ENCODE measurements around the gene CST8.
A peak's percentile ranks its signal among the peaks of the same experiment; 100 is the strongest.

CST8 gene

GRCh38 chr20:23492292-23492691, 1.4 kb downstream of the CST8 start:
- TF ChIP-seq CTCF (IDR thresholded peaks at IDR 0.05; ENCODE audit: insufficient read depth, low read depth, low read length, missing control alignments): no peak
- H3K4me3 ChIP-seq (ENCODE audit: low read length): no peak overlapping the region
- no peak for DNase-seq (ENCODE audit: low read depth)

GRCh38 chr20:23493172-23493772, 2.4 kb downstream of the CST8 start:
- peak; percentile 33 for DNase-seq (ENCODE audit: low read depth)
- H3K4me3 ChIP-seq (ENCODE audit: low read length): no peak overlapping the region
- TF ChIP-seq CTCF (IDR thresholded peaks at IDR 0.05; ENCODE audit: insufficient read depth, low read depth, low read length, missing control alignments): no peak

- DNase-seq (ENCODE audit: low read depth): no peak
- no peak for TF ChIP-seq CTCF (IDR thresholded peaks at IDR 0.05; ENCODE audit: insufficient read depth, low read depth, low read length, missing control alignments)
- no peak overlapping the region for H3K4me3 ChIP-seq (ENCODE audit: low read length)
Observed at GRCh38 chr20:23497536-23497935, 6.6 kb downstream of the CST8 start.

- no peak for TF ChIP-seq CTCF (IDR thresholded peaks at IDR 0.05; ENCODE audit: insufficient read depth, low read depth, low read length, missing control alignments)
- peak; percentile 20 for DNase-seq (ENCODE audit: low read depth)
- no peak overlapping the region for H3K4me3 ChIP-seq (ENCODE audit: low read length)
Observed at GRCh38 chr20:23501926-23502325, 11.0 kb downstream of the CST8 start.

- no peak overlapping the region for H3K4me3 ChIP-seq (ENCODE audit: low read length)
- peak; percentile 6 for DNase-seq (ENCODE audit: low read depth)
- no peak for TF ChIP-seq CTCF (IDR thresholded peaks at IDR 0.05; ENCODE audit: insufficient read depth, low read depth, low read length, missing control alignments)
Observed at GRCh38 chr20:23503649-23504048, 12.7 kb downstream of the CST8 start.

GRCh38 chr20:23507346-23507745, 16.4 kb downstream of the CST8 start:
- H3K4me3 ChIP-seq (ENCODE audit: low read length): no peak overlapping the region
- TF ChIP-seq CTCF (IDR thresholded peaks at IDR 0.05; ENCODE audit: insufficient read depth, low read depth, low read length, missing control alignments): no peak
- no peak for DNase-seq (ENCODE audit: low read depth)

Measured in epithelial cell of esophagus (primary cell).